Gastrocnemius medialis (tissue), 4 donors: ENCODE data around the gene CD274. TPM values are rescaled to one million over a fixed set of nuclear protein-coding genes. Genes with fewer than 3 reads are reported as not detected.

Source experiments
- ATAC-seq, 2 donors: fragments of 150-250 bp; one replicate each; pipeline ENCODE4 v1.9.1; 2016
- DNase-seq, 2 donors: peaks; one replicate each; pipeline ENCODE4 v3.0.0-alpha.2; 2019
- H3K27ac ChIP-seq, 4 donors: fragments of 200-600 bp; sonication (generic); 1 replicate in 1 of 4; 2 replicates in 3 of 4; pipeline ENCODE4 v1.5.1; 2016 to 2018; ENCODE audit warnings: mild to moderate bottlenecking in 2 of 4, moderate library complexity in 1 of 4
- H3K27me3 ChIP-seq, 3 donors: fragments of 200-600 bp; sonication (generic) in 2 of 3; 1 replicate in 1 of 3; 2 replicates in 2 of 3; pipeline versions ENCODE4 v1.5.1 to v1.6.0; 2016 to 2019; ENCODE audit warnings: mild to moderate bottlenecking in 1 of 3, moderate library complexity in 1 of 3
- H3K36me3 ChIP-seq, 2 donors: fragments of 200-600 bp; sonication (generic) in 1 of 2; one replicate each; pipeline ENCODE4 v1.5.1; 2017 to 2018
- H3K4me1 ChIP-seq, 2 donors: fragments of 200-600 bp; sonication (generic) in 1 of 2; one replicate each; pipeline ENCODE4 v1.5.1; 2016 to 2017; ENCODE audit warnings: mild to moderate bottlenecking in 2 of 2
- H3K4me3 ChIP-seq, 4 donors: fragments of 200-600 bp; sonication (generic) in 3 of 4; 1 replicate in 1 of 4; 2 replicates in 3 of 4; pipeline ENCODE4 v1.5.1; 2016 to 2019; ENCODE audit warnings: mild to moderate bottlenecking in 2 of 4
- H3K9me3 ChIP-seq, 3 donors: fragments of 200-600 bp; sonication (generic) in 2 of 3; 1 replicate in 1 of 3; 2 replicates in 2 of 3; pipeline ENCODE4 v1.5.1; 2016 to 2019
- POLR2A ChIP-seq, 2 donors: fragments of 450-650 bp; IDR thresholded peaks; one replicate each; pipeline ENCODE4 v1.6.1; 2017; ENCODE audit warnings: antibody characterized with exemption in 2 of 2, mild to moderate bottlenecking in 2 of 2, moderate library complexity in 2 of 2
- in situ Hi-C, 4 donors: fragments of 200-750 bp; cut with MboI; loops; one replicate each; pipeline versions ENCODE4 v1.15.0 to v1.8.0; 2017; ENCODE audit warnings: low sequenced_read_pairs in 4 of 4
- intact Hi-C: fragments of 100-400 bp; cut with DNase I; formaldehyde crosslinking; loops from one replicate; pipeline ENCODE4 v1.15.1; 2023; ENCODE audit warnings: low total_unique reads
- total RNA-seq, 4 donors: library from RNA; depleted of rRNA; stranded (reverse); fragments of >200 nt; gene quantifications; one replicate each; pipeline versions ENCODE4 v1.1.0 to v1.2.3, GENCODE V29; 2016
- TF ChIP-seq, protein P1 (sequence below), 5 experiments: fragments of 450-650 bp in 3 of 5; fragments of 200-600 bp in 2 of 5; sonication (generic) in 2 of 5; IDR thresholded peaks in 4 of 5; conservative IDR thresholded peaks in 1 of 5; 1 replicate in 4 of 5; 2 replicates in 1 of 5; pipeline ENCODE4 v1.5.1; 2016 to 2019; ENCODE audit warnings: antibody characterized with exemption in 5 of 5, mild to moderate bottlenecking in 3 of 5, moderate library complexity in 3 of 5

The CD274 gene
- total RNA-seq, 4 donors from 2014 or later, result 0.61 to 7.2 (median 1.6) TPM

GRCh38 chr9:5435912-5436311 is 14.4 kb upstream of the CD274 start:
- H3K4me1 ChIP-seq, result peaks cover 14 to 17% of the 10 kb centered on the region in 2 donors
- H3K27me3 ChIP-seq, result no peaks in the 10 kb centered on the region
- H3K27ac ChIP-seq, result peak overlapping the region in 2 of 4 donors; percentile 87 to 90
- no peak overlapping the region for H3K4me3 ChIP-seq
- ATAC-seq, result no peak
- in situ Hi-C loops (loop anchor here (25.0 kb wide), 4 partner anchors 424 to 749 kb away; partner anchors contain the start of genes CDC37L1 (in 1 of the 4) and RCL1 (in 1 of the 4)), intact Hi-C loops (loop anchor here (2.0 to 10.0 kb wide), 3 partner anchors 15 to 451 kb away; partner anchors contain the start of genes CD274, JAK2 and PDCD1LG2)
- peaks cover 0 to 10% of the 10 kb centered on the region in 2 donors for H3K36me3 ChIP-seq
- DNase-seq, result no peak
- no peaks in the 10 kb centered on the region for H3K9me3 ChIP-seq
- TF ChIP-seq, protein P1, sequence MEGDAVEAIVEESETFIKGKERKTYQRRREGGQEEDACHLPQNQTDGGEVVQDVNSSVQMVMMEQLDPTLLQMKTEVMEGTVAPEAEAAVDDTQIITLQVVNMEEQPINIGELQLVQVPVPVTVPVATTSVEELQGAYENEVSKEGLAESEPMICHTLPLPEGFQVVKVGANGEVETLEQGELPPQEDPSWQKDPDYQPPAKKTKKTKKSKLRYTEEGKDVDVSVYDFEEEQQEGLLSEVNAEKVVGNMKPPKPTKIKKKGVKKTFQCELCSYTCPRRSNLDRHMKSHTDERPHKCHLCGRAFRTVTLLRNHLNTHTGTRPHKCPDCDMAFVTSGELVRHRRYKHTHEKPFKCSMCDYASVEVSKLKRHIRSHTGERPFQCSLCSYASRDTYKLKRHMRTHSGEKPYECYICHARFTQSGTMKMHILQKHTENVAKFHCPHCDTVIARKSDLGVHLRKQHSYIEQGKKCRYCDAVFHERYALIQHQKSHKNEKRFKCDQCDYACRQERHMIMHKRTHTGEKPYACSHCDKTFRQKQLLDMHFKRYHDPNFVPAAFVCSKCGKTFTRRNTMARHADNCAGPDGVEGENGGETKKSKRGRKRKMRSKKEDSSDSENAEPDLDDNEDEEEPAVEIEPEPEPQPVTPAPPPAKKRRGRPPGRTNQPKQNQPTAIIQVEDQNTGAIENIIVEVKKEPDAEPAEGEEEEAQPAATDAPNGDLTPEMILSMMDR (IDR thresholded peaks at IDR 0.05 in 4 of 5, conservative IDR thresholded peaks at IDR 0.05 in 1 of 5), result no peak
- no peak for TF ChIP-seq POLR2A (IDR thresholded peaks at IDR 0.05)

DNA sequence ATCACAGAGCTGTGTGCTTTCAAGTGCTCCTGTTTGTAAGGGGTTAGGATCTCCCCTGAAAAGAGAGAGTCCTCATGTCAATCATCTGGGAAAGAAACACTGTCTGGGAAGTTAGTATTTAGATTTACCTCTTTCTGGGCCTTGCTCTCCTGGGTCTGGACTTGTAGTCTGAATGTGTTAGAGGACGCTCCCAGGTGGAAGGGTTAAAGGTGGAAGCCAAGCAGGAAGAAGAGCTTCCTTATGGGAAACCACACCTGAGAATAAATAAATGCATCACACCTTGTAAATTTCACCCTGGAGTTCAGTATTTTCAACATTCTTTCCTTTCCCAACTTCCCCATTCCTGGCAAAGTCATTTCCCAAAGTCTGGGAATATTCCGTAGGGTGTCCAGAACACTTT is 13.9 kb upstream of the CD274 start:
- intact Hi-C loops (loop anchor here (2.0 to 10.0 kb wide), 3 partner anchors 14 to 452 kb away; partner anchors contain the start of genes CD274, JAK2 and PDCD1LG2), in situ Hi-C loops (loop anchor here (25.0 kb wide), 4 partner anchors 424 to 749 kb away; partner anchors contain the start of genes CDC37L1 (in 1 of the 4) and RCL1 (in 1 of the 4))
- H3K4me3 ChIP-seq, result no peak overlapping the region
- peaks cover 0 to 10% of the 10 kb centered on the region in 2 donors for H3K36me3 ChIP-seq
- ATAC-seq (no peak), DNase-seq (no peak)
- H3K9me3 ChIP-seq, result no peaks in the 10 kb centered on the region
- H3K27ac ChIP-seq, result peak overlapping the region; percentile 87 to 97 (median 93)
- H3K27me3 ChIP-seq, result no peaks in the 10 kb centered on the region
- TF ChIP-seq, protein P1 (IDR thresholded peaks at IDR 0.05 in 4 of 5, conservative IDR thresholded peaks at IDR 0.05 in 1 of 5), result no peak
- peaks cover 14 to 17% of the 10 kb centered on the region in 2 donors for H3K4me1 ChIP-seq

GRCh38 chr9:5437254-5438216 is 12.8 kb upstream of the CD274 start, which contains the start of gene PLGRKT:
Gene PLGRKT (minus strand): TSS chr9:5437925. CDS start chr9:5431977, 5,948 bp downstream.
- ATAC-seq (peak; percentile 96 to 98), DNase-seq (peak; percentile 91 to 97)
- peaks cover 0 to 10% of the 10 kb centered on the region in 2 donors for H3K36me3 ChIP-seq
- TF ChIP-seq, protein P1 (IDR thresholded peaks at IDR 0.05 in 4 of 5, conservative IDR thresholded peaks at IDR 0.05 in 1 of 5), result peak in 2 of 5 experiments; percentile 36 to 49
- TF ChIP-seq POLR2A (IDR thresholded peaks at IDR 0.05), result peak; percentile 78 to 86
- H3K9me3 ChIP-seq, result no peaks in the 10 kb centered on the region
- H3K27ac ChIP-seq, result peak within 1 kb of the TSS; percentile 87 to 97 (median 93)
- peaks cover 14 to 17% of the 10 kb centered on the region in 2 donors for H3K4me1 ChIP-seq
- in situ Hi-C loops (loop anchor here (25.0 kb wide), 4 partner anchors 425 to 750 kb away; partner anchors contain the start of genes CDC37L1 (in 1 of the 4) and RCL1 (in 1 of the 4)), intact Hi-C loops (loop anchor here (1.0 to 10.0 kb wide), 4 partner anchors 13 to 453 kb away; partner anchors contain the start of genes CD274, JAK2 and PDCD1LG2)
- H3K4me3 ChIP-seq, result peak within 1 kb of the TSS; percentile 56 to 93 (median 74)
- H3K27me3 ChIP-seq, result no peaks in the 10 kb centered on the region

DNA sequence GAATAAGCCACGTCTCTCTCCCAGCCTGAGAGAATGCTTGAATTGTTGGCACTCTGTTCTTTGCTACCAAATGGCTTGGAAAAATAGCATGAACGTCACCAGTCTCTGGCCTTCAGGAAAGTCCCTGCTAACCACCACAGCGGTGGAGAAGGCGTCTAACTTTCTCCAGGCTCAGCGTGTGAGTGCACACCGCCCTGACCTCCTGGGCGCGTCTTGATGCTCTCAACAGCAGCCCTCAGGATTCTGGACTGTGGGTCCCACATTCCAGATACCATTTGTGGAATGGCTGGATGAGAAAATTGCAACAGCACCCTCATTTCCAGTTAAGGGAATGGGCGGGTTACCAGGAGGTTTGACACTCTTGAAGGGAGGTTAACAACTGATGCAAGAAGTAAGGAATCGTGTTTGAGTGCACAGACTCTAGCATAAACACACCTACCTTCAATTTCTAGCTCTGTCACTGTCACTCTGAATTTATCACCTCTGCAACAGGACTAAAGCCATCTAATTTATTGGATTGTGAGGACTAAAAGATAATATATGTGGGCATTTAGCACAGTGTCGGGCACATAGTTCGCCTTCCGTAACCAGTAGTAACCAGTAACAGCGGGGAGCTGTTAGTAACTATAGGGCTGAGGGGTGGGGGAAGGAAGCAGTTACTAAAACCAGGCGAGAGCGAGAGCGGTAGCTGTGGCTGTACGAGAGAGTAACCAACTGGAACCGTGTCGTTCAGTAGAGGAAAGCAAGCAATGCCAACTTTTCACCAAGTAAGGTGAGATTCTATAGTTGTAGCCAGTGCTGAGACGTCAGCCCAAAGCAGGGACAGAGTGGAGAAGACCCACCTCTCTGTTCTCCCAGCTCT is 11.8 kb upstream of the CD274 start:
- in situ Hi-C loops, result loop anchor here (25.0 kb wide), 4 partner anchors 426 to 751 kb away; partner anchors contain the start of genes CDC37L1 (in 1 of the 4) and RCL1 (in 1 of the 4)

More for the DNA sequence above, 11.8 kb upstream of the CD274 start:
- H3K27me3 ChIP-seq, result no peaks in the 10 kb centered on the region
- DNase-seq (peak in 1 of 2 donors; percentile 28), ATAC-seq (peak; percentile 5 to 31)
- peaks cover 14 to 17% of the 10 kb centered on the region in 2 donors for H3K4me1 ChIP-seq
- intact Hi-C loops, result loop anchor here (5.0 to 10.0 kb wide), 2 partner anchors 74 to 454 kb away; partner anchors contain the start of genes JAK2 and PDCD1LG2
- peaks cover 0 to 10% of the 10 kb centered on the region in 2 donors for H3K36me3 ChIP-seq
- no peaks in the 10 kb centered on the region for H3K9me3 ChIP-seq
- TF ChIP-seq POLR2A (IDR thresholded peaks at IDR 0.05), result no peak
- TF ChIP-seq, protein P1 (IDR thresholded peaks at IDR 0.05 in 4 of 5, conservative IDR thresholded peaks at IDR 0.05 in 1 of 5), result no peak
- peak overlapping the region; percentile 56 to 93 (median 74) for H3K4me3 ChIP-seq
- peak overlapping the region; percentile 87 to 97 (median 93) for H3K27ac ChIP-seq
